Lower leg skin (tissue), 3 donors: ENCODE measurements around the gene AGXT.

Experiments
- POLR2A ChIP-seq, 2 donors: fragments of 450-650 bp; IDR thresholded peaks; one replicate each; pipeline ENCODE4 v1.6.1; 2016 to 2017; ENCODE audit warnings: antibody characterized with exemption in 2 of 2, mild to moderate bottlenecking in 1 of 2, moderate library complexity in 1 of 2
- TF ChIP-seq, protein P1 (sequence below), 3 donors: fragments of 450-650 bp; IDR thresholded peaks; one replicate each; pipeline ENCODE4 v1.5.1; 2016; ENCODE audit warnings: antibody characterized with exemption in 3 of 3, mild to moderate bottlenecking in 3 of 3, moderate library complexity in 2 of 3

DNA sequence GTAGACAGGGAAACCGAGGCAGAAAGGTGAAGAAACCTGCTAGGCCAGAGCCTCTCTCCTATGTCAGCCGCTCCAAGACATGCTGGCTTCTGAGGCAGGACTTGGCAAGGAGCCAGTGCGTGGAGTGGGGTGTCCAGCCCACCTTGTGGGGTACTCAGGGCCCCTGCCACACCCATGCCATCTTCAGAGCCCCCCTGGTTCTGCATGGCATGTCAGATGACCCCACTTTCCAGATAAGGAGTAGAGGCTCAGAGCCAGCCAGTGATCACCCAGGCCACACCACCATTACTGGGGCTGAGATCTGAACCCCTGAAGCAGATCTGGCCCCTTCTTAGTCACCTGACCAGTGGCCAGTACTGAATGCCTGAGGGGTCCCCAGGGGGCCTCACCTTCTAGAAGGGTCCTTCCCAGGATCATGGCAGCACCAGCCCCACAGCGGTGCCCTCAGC lies 52.2 kb downstream of the AGXT start:
- TF ChIP-seq, protein P1, sequence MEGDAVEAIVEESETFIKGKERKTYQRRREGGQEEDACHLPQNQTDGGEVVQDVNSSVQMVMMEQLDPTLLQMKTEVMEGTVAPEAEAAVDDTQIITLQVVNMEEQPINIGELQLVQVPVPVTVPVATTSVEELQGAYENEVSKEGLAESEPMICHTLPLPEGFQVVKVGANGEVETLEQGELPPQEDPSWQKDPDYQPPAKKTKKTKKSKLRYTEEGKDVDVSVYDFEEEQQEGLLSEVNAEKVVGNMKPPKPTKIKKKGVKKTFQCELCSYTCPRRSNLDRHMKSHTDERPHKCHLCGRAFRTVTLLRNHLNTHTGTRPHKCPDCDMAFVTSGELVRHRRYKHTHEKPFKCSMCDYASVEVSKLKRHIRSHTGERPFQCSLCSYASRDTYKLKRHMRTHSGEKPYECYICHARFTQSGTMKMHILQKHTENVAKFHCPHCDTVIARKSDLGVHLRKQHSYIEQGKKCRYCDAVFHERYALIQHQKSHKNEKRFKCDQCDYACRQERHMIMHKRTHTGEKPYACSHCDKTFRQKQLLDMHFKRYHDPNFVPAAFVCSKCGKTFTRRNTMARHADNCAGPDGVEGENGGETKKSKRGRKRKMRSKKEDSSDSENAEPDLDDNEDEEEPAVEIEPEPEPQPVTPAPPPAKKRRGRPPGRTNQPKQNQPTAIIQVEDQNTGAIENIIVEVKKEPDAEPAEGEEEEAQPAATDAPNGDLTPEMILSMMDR (IDR thresholded peaks at IDR 0.05) = no peak
- TF ChIP-seq POLR2A (IDR thresholded peaks at IDR 0.05) = no peak
